Kidney tubule cell (primary cell): Measurements from ENCODE around the gene RBM20.

Experiments
- DNase-seq: peaks from one replicate; pipeline ENCODE4 v3.0.0-alpha.2; 2018; ENCODE audit warnings: low spot score

The RBM20 gene

GRCh38 chr10:110872145-110872983 is 228.2 kb downstream of the RBM20 start:
- DNase-seq, result peak; percentile 39

- no peak for DNase-seq
These were observed 229.1 kb downstream of the RBM20 start for GRCh38 chr10:110872984-110873923.

- DNase-seq, result no peak
These were observed 229.8 kb downstream of the RBM20 start for GRCh38 chr10:110873951-110874350.

GRCh38 chr10:110876000-110876399 is 231.9 kb downstream of the RBM20 start:
- no peak for DNase-seq

- DNase-seq, result no peak
These were observed 232.7 kb downstream of the RBM20 start for GRCh38 chr10:110876788-110877187.

- DNase-seq, result no peak
These were observed 235.9 kb downstream of the RBM20 start for GRCh38 chr10:110880012-110880411.

GRCh38 chr10:110881247-110881646 is 237.1 kb downstream of the RBM20 start:
- no peak for DNase-seq

GRCh38 chr10:110881905-110882304 is 237.8 kb downstream of the RBM20 start:
- no peak for DNase-seq

DNA sequence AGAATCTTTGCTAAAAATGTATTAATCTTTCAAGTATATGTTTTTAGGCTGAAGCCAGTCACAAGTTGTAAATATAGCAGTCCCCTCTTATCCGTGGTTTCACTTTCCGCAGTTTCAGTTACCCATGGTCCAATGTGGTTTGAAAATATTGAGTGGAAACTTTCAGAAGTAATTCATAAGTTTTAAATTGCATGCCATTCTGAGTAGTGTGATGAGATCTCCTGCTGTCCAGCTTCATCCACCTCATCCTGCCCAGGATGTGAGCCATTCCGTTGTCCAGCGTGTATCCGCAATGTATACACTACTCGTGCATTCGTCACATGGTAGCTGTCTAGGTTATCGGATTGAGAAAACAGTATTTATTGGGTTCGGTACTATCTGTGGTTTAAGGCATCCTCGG is 239.8 kb downstream of the RBM20 start:
- no peak for DNase-seq

- no peak for DNase-seq
These were observed 242.0 kb downstream of the RBM20 start for GRCh38 chr10:110885932-110886674.

GRCh38 chr10:110887560-110887959 is 243.4 kb downstream of the RBM20 start:
- no peak for DNase-seq
